ENCODE data around the gene KRABD2.
"Not testable (repeated sequence)": the region's sequence is repeated elsewhere in the genome, so short reads cannot be mapped to it uniquely, and the experiment has no call there.

The KRABD2 gene

GRCh38 chr17:8357910-8358309 lies 18.6 kb downstream of the KRABD2 start:
- no peak for TF ChIP-seq CTCF (IDR thresholded peaks at IDR 0.05; ENCODE audit: insufficient read depth, low read length, poor library complexity, severe bottlenecking)

GRCh38 chr17:8354236-8354635 lies 22.3 kb downstream of the KRABD2 start:
- no peaks in the 10 kb centered on the region for H3K36me3 ChIP-seq (ENCODE audit: control insufficient read depth, insufficient read depth, low read length)
- TF ChIP-seq CTCF (IDR thresholded peaks at IDR 0.05; ENCODE audit: insufficient read depth, low read length, poor library complexity, severe bottlenecking): no peak

More at GRCh38 chr17:8357910-8358309, 18.6 kb downstream of the KRABD2 start:
- Histone ChIP-seq H3K36me3 (ENCODE audit: control insufficient read depth, insufficient read depth, low read length) (no peaks in the 10 kb centered on the region), H3K27me3 (replicated peaks; ENCODE audit: control insufficient read depth, insufficient read depth, low read length) (no peaks in the 10 kb centered on the region), H3K4me3 (replicated peaks; ENCODE audit: low read depth, low read length) (no peak overlapping the region)
- no peak for DNase-seq (ENCODE audit: extremely low read depth, insufficient read length)

GRCh38 chr17:8353736-8354135 lies 22.8 kb downstream of the KRABD2 start:
- no peak for TF ChIP-seq CTCF (IDR thresholded peaks at IDR 0.05; ENCODE audit: insufficient read depth, low read length, poor library complexity, severe bottlenecking)
- no peaks in the 10 kb centered on the region for H3K27me3 ChIP-seq (replicated peaks; ENCODE audit: control insufficient read depth, insufficient read depth, low read length)
- no peak for DNase-seq (ENCODE audit: extremely low read depth, insufficient read length)
- no peaks in the 10 kb centered on the region for H3K36me3 ChIP-seq (ENCODE audit: control insufficient read depth, insufficient read depth, low read length)
- no peak overlapping the region for H3K4me3 ChIP-seq (replicated peaks; ENCODE audit: low read depth, low read length)

More at GRCh38 chr17:8354236-8354635, 22.3 kb downstream of the KRABD2 start:
- Histone ChIP-seq H3K27me3 (replicated peaks; ENCODE audit: control insufficient read depth, insufficient read depth, low read length) (no peaks in the 10 kb centered on the region), H3K4me3 (replicated peaks; ENCODE audit: low read depth, low read length) (no peak overlapping the region)
- no peak for DNase-seq (ENCODE audit: extremely low read depth, insufficient read length)

GRCh38 chr17:8350339-8350738 lies 26.2 kb downstream of the KRABD2 start:
- H3K4me3 ChIP-seq (replicated peaks; ENCODE audit: low read depth, low read length): no peak overlapping the region
- no peaks in the 10 kb centered on the region; the same call in 1 of the 2 replicates for H3K27me3 ChIP-seq (replicated peaks; ENCODE audit: control insufficient read depth, insufficient read depth, low read length)
- no peak for DNase-seq (ENCODE audit: extremely low read depth, insufficient read length)
- no peaks in the 10 kb centered on the region for H3K36me3 ChIP-seq (ENCODE audit: control insufficient read depth, insufficient read depth, low read length)
- TF ChIP-seq CTCF (IDR thresholded peaks at IDR 0.05; ENCODE audit: insufficient read depth, low read length, poor library complexity, severe bottlenecking): no peak

- not testable (repeated sequence) for H3K27me3 ChIP-seq (replicated peaks; ENCODE audit: control insufficient read depth, insufficient read depth, low read length); DNase-seq (ENCODE audit: extremely low read depth, insufficient read length); H3K4me3 ChIP-seq (replicated peaks; ENCODE audit: low read depth, low read length); H3K36me3 ChIP-seq (ENCODE audit: control insufficient read depth, insufficient read depth, low read length)
Observed at GRCh38 chr17:8347001-8347400, 29.5 kb downstream of the KRABD2 start.

- H3K4me3 ChIP-seq (replicated peaks; ENCODE audit: low read depth, low read length): no peak overlapping the region
- H3K36me3 ChIP-seq (ENCODE audit: control insufficient read depth, insufficient read depth, low read length): no peaks in the 10 kb centered on the region
- H3K27me3 ChIP-seq (replicated peaks; ENCODE audit: control insufficient read depth, insufficient read depth, low read length): no peaks in the 10 kb centered on the region; the same call in 1 of the 2 replicates
- TF ChIP-seq CTCF (IDR thresholded peaks at IDR 0.05; ENCODE audit: insufficient read depth, low read length, poor library complexity, severe bottlenecking): no peak
- no peak for DNase-seq (ENCODE audit: extremely low read depth, insufficient read length)
Observed at GRCh38 chr17:8345951-8346665, 30.4 kb downstream of the KRABD2 start.
